ENCODE measurements around the gene APOBEC3G. TPM values are rescaled to one million over a fixed set of nuclear protein-coding genes. Genes with fewer than 3 reads are reported as not detected.

APOBEC3G gene
- total and polyA plus RNA-seq, 2 donors (not counting 1 experiment from before 2014, with no cell fraction given) = 94.2 to 96.6 TPM

DNA sequence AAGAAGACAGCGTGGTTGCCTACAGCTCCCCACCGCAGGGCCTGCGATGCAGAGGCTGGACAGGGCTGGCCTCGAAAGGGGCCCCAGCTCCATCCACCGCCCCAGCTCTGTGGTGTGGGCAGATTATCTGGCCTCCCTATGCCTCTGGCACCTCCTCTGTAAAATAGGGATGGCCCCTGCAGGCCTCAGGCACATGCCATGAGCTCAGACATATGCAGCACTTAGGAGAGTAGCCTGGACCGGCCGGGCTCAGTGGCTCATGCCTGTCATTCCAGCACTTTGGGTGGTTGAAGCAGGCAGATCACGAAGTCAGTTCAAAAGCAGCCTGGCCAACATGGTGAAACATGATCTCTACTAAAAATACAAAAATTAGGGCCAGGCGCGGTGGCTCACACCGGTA is 48.8 kb upstream of the APOBEC3G start:
- no peaks in the 10 kb centered on the region for H3K9me3 Mint-ChIP-seq (ENCODE audit: insufficient read depth)

DNA sequence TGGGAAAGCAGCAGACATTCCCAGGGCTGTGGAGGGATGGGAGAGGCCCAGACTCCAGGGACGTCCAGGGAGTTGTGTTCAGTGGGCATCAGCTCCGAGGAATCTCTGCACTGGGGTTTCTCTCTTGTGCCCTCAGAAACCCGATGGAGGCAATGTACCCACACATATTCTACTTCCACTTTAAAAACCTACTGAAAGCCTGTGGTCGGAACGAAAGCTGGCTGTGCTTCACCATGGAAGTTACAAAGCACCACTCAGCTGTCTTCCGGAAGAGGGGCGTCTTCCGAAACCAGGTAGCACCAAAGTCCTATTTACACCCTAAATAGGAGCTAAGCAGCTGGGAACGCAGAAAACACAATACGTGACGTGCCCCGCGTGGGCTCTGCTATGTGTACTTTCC is 47.8 kb upstream of the APOBEC3G start:
- Mint-ChIP-seq H3K4me3 (no peak overlapping the region), H3K27me3 (no peaks in the 10 kb centered on the region)

More for the DNA sequence above, 48.8 kb upstream of the APOBEC3G start:
- 100% methylated on average over 11 of the region's 11 CpGs for WGBS (ENCODE audit: insufficient coverage)
- Histone ChIP-seq H4K20me1 (ENCODE audit: control insufficient read depth, insufficient read depth, low read length, poor library complexity, severe bottlenecking) (peaks cover 16% of the 10 kb centered on the region), H3K36me3 (replicated peaks in 1 of 2; ENCODE audit: control extremely low read depth in 1 of 2, control insufficient read depth in 1 of 2, extremely low read depth in 1 of 2, insufficient read depth in 2 of 2, low read length in 1 of 2) (peaks cover 0 to 26% of the 10 kb centered on the region in 2 experiments), H2AFZ (ENCODE audit: insufficient read depth, low read depth, low read length, poor library complexity, severe bottlenecking) (no peak overlapping the region), H3K27me3 (replicated peaks in 1 of 4; ENCODE audit: control extremely low read depth in 1 of 4, control insufficient read depth in 3 of 4, insufficient read depth in 4 of 4, low read length in 3 of 4) (no peaks in the 10 kb centered on the region), H3K4me3 (ENCODE audit: control extremely low read depth in 1 of 5, extremely low read depth in 1 of 5, insufficient read depth in 1 of 5, low read depth in 2 of 5, low read length in 4 of 5) (no peak overlapping the region), H3K9ac (ENCODE audit: low read length) (no peak overlapping the region), H3K4me1 (ENCODE audit: control insufficient read depth in 2 of 2, insufficient read depth in 2 of 2, low read length in 2 of 2) (peaks cover 0 to 10% of the 10 kb centered on the region in 2 donors), H3K9me3 (ENCODE audit: control extremely low read depth in 1 of 3, control insufficient read depth in 2 of 3, insufficient read depth in 1 of 3, low read length in 2 of 3) (no peaks in the 10 kb centered on the region), H3K27ac (ENCODE audit: low read length in 2 of 2) (no peak overlapping the region), H3K79me2 (ENCODE audit: control insufficient read depth, insufficient read depth, low read length) (peaks cover 22% of the 10 kb centered on the region), H3K4me2 (replicated peaks; ENCODE audit: low read depth, low read length, poor library complexity, severe bottlenecking) (no peak overlapping the region)
- POLR2A ChIA-PET = interaction anchor here (1.2 kb wide), 1 partner anchor 14 kb away, joined by 4 read pairs; the partner anchor contains the start of gene APOBEC3C
- H3K4me3 Mint-ChIP-seq = no peak overlapping the region
- TF ChIP-seq EZH2 (IDR thresholded peaks at IDR 0.05; ENCODE audit: borderline replicate concordance, insufficient read depth, low read depth, low read length, poor library complexity, severe bottlenecking) = no peak
- TF ChIP-seq, protein P1, sequence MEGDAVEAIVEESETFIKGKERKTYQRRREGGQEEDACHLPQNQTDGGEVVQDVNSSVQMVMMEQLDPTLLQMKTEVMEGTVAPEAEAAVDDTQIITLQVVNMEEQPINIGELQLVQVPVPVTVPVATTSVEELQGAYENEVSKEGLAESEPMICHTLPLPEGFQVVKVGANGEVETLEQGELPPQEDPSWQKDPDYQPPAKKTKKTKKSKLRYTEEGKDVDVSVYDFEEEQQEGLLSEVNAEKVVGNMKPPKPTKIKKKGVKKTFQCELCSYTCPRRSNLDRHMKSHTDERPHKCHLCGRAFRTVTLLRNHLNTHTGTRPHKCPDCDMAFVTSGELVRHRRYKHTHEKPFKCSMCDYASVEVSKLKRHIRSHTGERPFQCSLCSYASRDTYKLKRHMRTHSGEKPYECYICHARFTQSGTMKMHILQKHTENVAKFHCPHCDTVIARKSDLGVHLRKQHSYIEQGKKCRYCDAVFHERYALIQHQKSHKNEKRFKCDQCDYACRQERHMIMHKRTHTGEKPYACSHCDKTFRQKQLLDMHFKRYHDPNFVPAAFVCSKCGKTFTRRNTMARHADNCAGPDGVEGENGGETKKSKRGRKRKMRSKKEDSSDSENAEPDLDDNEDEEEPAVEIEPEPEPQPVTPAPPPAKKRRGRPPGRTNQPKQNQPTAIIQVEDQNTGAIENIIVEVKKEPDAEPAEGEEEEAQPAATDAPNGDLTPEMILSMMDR (IDR thresholded peaks at IDR 0.05) = no peak
- DNase-seq (no peak), ATAC-seq (ENCODE audit: low read depth) (no peak)
- H3K27me3 Mint-ChIP-seq = no peaks in the 10 kb centered on the region
- no peak overlapping the region for H3K27ac Mint-ChIP-seq
- intact Hi-C loops (cut with micrococcal nuclease) = no loop called here
- H3K4me1 Mint-ChIP-seq = peaks cover 26% of the 10 kb centered on the region
- CTCF ChIA-PET = interaction anchor here (2.1 kb wide), 1 partner anchor 25 kb away, joined by 5 read pairs; no protein-coding TSS in a partner anchor

More for the DNA sequence above, 47.8 kb upstream of the APOBEC3G start:
- no peak overlapping the region for H2AFZ ChIP-seq (ENCODE audit: insufficient read depth, low read depth, low read length, poor library complexity, severe bottlenecking)
- H3K79me2 ChIP-seq (ENCODE audit: control insufficient read depth, insufficient read depth, low read length) = peaks cover 12% of the 10 kb centered on the region
- peaks cover 0 to 4% of the 10 kb centered on the region in 2 donors for H3K4me1 ChIP-seq (ENCODE audit: control insufficient read depth in 2 of 2, insufficient read depth in 2 of 2, low read length in 2 of 2)
- POLR2A ChIA-PET = interaction anchor here (0.6 to 1.2 kb wide), 2 partner anchors 15 to 27 kb away, joined by 4 to 6 read pairs; partner anchors contain the start of gene APOBEC3C
- no peak for TF ChIP-seq EZH2 (IDR thresholded peaks at IDR 0.05; ENCODE audit: borderline replicate concordance, insufficient read depth, low read depth, low read length, poor library complexity, severe bottlenecking)
- TF ChIP-seq, protein P1 (IDR thresholded peaks at IDR 0.05) = no peak
- CTCF ChIA-PET = interaction anchor here (0.7 to 2.1 kb wide), 2 partner anchors 19 to 26 kb away, joined by 3 to 5 read pairs; no protein-coding TSS in a partner anchor
- no peaks in the 10 kb centered on the region for H3K27me3 ChIP-seq (replicated peaks in 1 of 4; ENCODE audit: control extremely low read depth in 1 of 4, control insufficient read depth in 3 of 4, insufficient read depth in 4 of 4, low read length in 3 of 4)
- no peak overlapping the region for H3K4me2 ChIP-seq (replicated peaks; ENCODE audit: low read depth, low read length, poor library complexity, severe bottlenecking)
- no peak overlapping the region for H3K9ac ChIP-seq (ENCODE audit: low read length)
- H3K27ac ChIP-seq (ENCODE audit: low read length in 2 of 2) = no peak overlapping the region
- H3K27ac Mint-ChIP-seq = no peak overlapping the region
- H3K4me3 ChIP-seq (ENCODE audit: control extremely low read depth in 1 of 5, extremely low read depth in 1 of 5, insufficient read depth in 1 of 5, low read depth in 2 of 5, low read length in 4 of 5) = no peak overlapping the region
- DNase-seq = no peak
- peaks cover 20% of the 10 kb centered on the region for H3K4me1 Mint-ChIP-seq
- no peak for ATAC-seq (ENCODE audit: low read depth)
- no peaks in the 10 kb centered on the region for H3K9me3 ChIP-seq (ENCODE audit: control extremely low read depth in 1 of 3, control insufficient read depth in 2 of 3, insufficient read depth in 1 of 3, low read length in 2 of 3)
- peaks cover 10% of the 10 kb centered on the region for H4K20me1 ChIP-seq (ENCODE audit: control insufficient read depth, insufficient read depth, low read length, poor library complexity, severe bottlenecking)
- H3K36me3 ChIP-seq (replicated peaks in 1 of 2; ENCODE audit: control extremely low read depth in 1 of 2, control insufficient read depth in 1 of 2, extremely low read depth in 1 of 2, insufficient read depth in 2 of 2, low read length in 1 of 2) = peaks cover 0 to 19% of the 10 kb centered on the region in 2 experiments
- WGBS (ENCODE audit: insufficient coverage) = 94% methylated on average over 7 of the region's 13 CpGs
- H3K9me3 Mint-ChIP-seq (ENCODE audit: insufficient read depth) = no peaks in the 10 kb centered on the region
- intact Hi-C loops (cut with micrococcal nuclease) = no loop called here
